PC-9 (cell line): ENCODE results near the gene GABRA4. TPM values are rescaled to one million over a fixed set of nuclear protein-coding genes. Genes with fewer than 3 reads are reported as not detected.

ENCODE experiments used
- BruUV-seq: library from RNA; stranded (reverse); fragments of 400-500 nt; replicated peaks from 2 replicates; lab custom pipeline; 2021; lab: Mats Ljungman, UMichigan
- CTCF ChIA-PET: fragments of 300-600 bp; sonication (Branson Sonifier 250); formaldehyde crosslinking; loops from one replicate; lab custom pipeline; 2022; ENCODE audit warnings: antibody characterized with exemption; lab: Charles Lee
- POLR2A ChIA-PET: fragments of 300-600 bp; sonication (Branson Sonifier 250); formaldehyde crosslinking; loops from one replicate; lab custom pipeline; 2022; ENCODE audit warnings: antibody characterized with exemption; ENCODE audit not compliant: unreplicated experiment; lab: Charles Lee
- DNase-seq, 2 experiments: peaks; one replicate each; pipeline versions ENCODE4 v3.0.0 to v3.0.0-alpha.2; 2015 to 2022; ENCODE audit warnings: mixed read lengths in 1 of 2
- H2AFZ ChIP-seq: fragments of 200-600 bp; sonication (generic); 2 replicates; pipeline ENCODE4 v1.8.1; 2017; ENCODE audit warnings: antibody characterized with exemption
- H3F3A ChIP-seq: fragments of 200-600 bp; sonication (generic); 2 replicates; pipeline ENCODE4 v1.8.1; 2017; ENCODE audit warnings: antibody characterized with exemption, mild to moderate bottlenecking, low read depth; ENCODE audit not compliant: insufficient read depth
- H3K27ac ChIP-seq: fragments of 200-600 bp; sonication (generic); 2 replicates; pipeline ENCODE4 v1.6.1; 2016; ENCODE audit warnings: mixed run types
- H3K27me3 ChIP-seq: fragments of 200-600 bp; sonication (generic); 2 replicates; pipeline ENCODE4 v1.6.1; 2016; ENCODE audit warnings: low read depth, mixed run types; ENCODE audit not compliant: insufficient read depth
- H3K36me3 ChIP-seq: fragments of 200-600 bp; sonication (generic); 2 replicates; pipeline ENCODE4 v1.6.1; 2016; ENCODE audit warnings: low read depth, mixed run types
- H3K4me1 ChIP-seq: fragments of 200-600 bp; sonication (generic); replicated peaks from 2 replicates; pipeline ENCODE4 v1.6.1; 2016; ENCODE audit warnings: mixed run types; ENCODE audit not compliant: insufficient read depth
- H3K4me2 ChIP-seq: fragments of 200-600 bp; sonication (generic); 2 replicates; pipeline ENCODE4 v1.6.1; 2017; ENCODE audit warnings: mixed run types
- H3K4me3 ChIP-seq: fragments of 200-600 bp; sonication (generic); 2 replicates; pipeline ENCODE4 v1.6.1; 2016; ENCODE audit warnings: mixed run types
- H3K79me2 ChIP-seq: fragments of 200-600 bp; sonication (generic); 2 replicates; pipeline ENCODE4 v1.6.1; 2017; ENCODE audit warnings: low read depth, mixed run types
- H3K9me2 ChIP-seq: fragments of 200-600 bp; sonication (generic); 2 replicates; pipeline ENCODE4 v1.8.1; 2017; ENCODE audit warnings: mild to moderate bottlenecking; ENCODE audit not compliant: insufficient read depth
- H3K9me3 ChIP-seq: fragments of 200-600 bp; sonication (generic); 2 replicates; pipeline ENCODE4 v1.8.1; 2016; ENCODE audit warnings: low read depth; ENCODE audit not compliant: insufficient read depth
- H4K20me1 ChIP-seq: fragments of 200-600 bp; sonication (generic); 2 replicates; pipeline ENCODE4 v1.8.1; 2017; ENCODE audit not compliant: insufficient read depth
- EZH2 ChIP-seq: fragments of 200-600 bp; sonication (generic); IDR thresholded peaks from 2 replicates; pipeline ENCODE4 v1.8.0; 2017; ENCODE audit warnings: antibody characterized with exemption, low read depth
- intact Hi-C: fragments of 100-400 bp; cut with micrococcal nuclease; formaldehyde crosslinking; loops from one replicate; pipeline ENCODE4 v1.10.0; 2022; ENCODE audit not compliant: unreplicated experiment
- total RNA-seq: library from RNA; stranded (reverse); gene quantifications from 2 replicates; pipeline ENCODE4 v1.2.3, GENCODE V29; 2021
- TF ChIP-seq, protein P1 (sequence below): fragments of 200-600 bp; sonication (generic); conservative IDR thresholded peaks from 2 replicates; pipeline ENCODE4 v1.6.1; 2017; ENCODE audit warnings: mixed run types, antibody characterized with exemption, mild to moderate bottlenecking, moderate library complexity

GABRA4 gene
- total RNA-seq, 1 experiment from 2014 or later = not detected

DNA sequence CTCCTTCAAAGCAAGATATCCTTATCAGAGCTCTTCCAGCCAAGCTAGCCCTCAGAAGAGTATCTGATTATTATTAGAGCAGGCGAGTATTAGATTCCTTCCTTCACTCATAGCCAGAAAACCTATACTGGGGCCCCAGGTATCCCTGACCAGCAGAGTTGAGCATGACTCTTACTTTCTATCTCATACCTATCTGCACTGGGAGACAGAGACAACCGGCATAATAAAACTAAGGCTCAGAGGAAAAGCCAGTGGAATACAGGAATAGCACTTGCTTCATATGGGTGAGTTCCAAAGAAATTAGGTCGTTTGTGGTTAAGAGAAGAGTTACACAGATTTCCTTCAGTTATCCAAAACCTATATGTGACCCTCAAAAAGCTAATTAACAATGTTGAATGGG lies 42.6 kb downstream of the GABRA4 start:
- Histone ChIP-seq H4K20me1 (no peaks in the 10 kb centered on the region), H3K9me3 (no peaks in the 10 kb centered on the region), H3K4me1 (no peaks in the 10 kb centered on the region), H3K27me3 (no peaks in the 10 kb centered on the region), H3K27ac (no peak overlapping the region), H2AFZ (no peak overlapping the region), H3K9me2 (no peaks in the 10 kb centered on the region; the same call in 1 of the 2 replicates), H3K4me2 (no peak overlapping the region), H3K4me3 (no peak overlapping the region), H3K36me3 (no peaks in the 10 kb centered on the region), H3F3A (no peaks in the 10 kb centered on the region), H3K79me2 (no peaks in the 10 kb centered on the region)
- no TSS peak for BruUV-seq
- intact Hi-C loops = no loop called here
- DNase-seq = no peak
- CTCF ChIA-PET = no interaction called here
- POLR2A ChIA-PET = no interaction called here
- TF ChIP-seq EZH2 = no peak
- TF ChIP-seq, protein P1, sequence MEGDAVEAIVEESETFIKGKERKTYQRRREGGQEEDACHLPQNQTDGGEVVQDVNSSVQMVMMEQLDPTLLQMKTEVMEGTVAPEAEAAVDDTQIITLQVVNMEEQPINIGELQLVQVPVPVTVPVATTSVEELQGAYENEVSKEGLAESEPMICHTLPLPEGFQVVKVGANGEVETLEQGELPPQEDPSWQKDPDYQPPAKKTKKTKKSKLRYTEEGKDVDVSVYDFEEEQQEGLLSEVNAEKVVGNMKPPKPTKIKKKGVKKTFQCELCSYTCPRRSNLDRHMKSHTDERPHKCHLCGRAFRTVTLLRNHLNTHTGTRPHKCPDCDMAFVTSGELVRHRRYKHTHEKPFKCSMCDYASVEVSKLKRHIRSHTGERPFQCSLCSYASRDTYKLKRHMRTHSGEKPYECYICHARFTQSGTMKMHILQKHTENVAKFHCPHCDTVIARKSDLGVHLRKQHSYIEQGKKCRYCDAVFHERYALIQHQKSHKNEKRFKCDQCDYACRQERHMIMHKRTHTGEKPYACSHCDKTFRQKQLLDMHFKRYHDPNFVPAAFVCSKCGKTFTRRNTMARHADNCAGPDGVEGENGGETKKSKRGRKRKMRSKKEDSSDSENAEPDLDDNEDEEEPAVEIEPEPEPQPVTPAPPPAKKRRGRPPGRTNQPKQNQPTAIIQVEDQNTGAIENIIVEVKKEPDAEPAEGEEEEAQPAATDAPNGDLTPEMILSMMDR = no peak

DNA sequence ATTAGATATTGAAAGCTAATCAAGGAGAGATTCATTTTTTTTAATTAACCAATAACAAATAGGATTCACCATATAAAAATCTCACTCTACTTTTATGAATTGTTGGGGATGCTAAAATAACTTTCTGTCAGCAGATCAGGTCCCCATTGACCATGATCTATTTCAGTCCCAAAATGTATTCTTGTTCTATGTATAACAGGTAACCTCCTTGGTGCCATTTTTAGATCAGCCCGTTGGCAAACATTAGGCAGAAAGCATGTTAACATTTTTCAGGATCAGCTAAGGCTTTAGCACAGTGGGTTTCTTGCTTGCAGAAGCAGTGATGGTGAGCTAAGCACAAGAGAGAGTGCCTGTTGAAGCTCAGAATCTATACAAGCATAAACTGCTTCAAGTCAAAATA lies 43.6 kb downstream of the GABRA4 start:
- Histone ChIP-seq H3K27me3 (no peaks in the 10 kb centered on the region), H4K20me1 (no peaks in the 10 kb centered on the region), H3K4me1 (no peaks in the 10 kb centered on the region), H3K9me3 (no peaks in the 10 kb centered on the region), H3K4me3 (no peak overlapping the region), H3K36me3 (no peaks in the 10 kb centered on the region), H3K79me2 (no peaks in the 10 kb centered on the region), H3K27ac (no peak overlapping the region), H3F3A (no peaks in the 10 kb centered on the region), H3K9me2 (no peaks in the 10 kb centered on the region; the same call in 1 of the 2 replicates), H3K4me2 (no peak overlapping the region), H2AFZ (no peak overlapping the region)
- DNase-seq = no peak
- ChIA-PET CTCF (no interaction called here), POLR2A (no interaction called here)
- intact Hi-C loops = no loop called here
- no TSS peak for BruUV-seq
- TF ChIP-seq EZH2 = no peak
- TF ChIP-seq, protein P1 = no peak

DNA sequence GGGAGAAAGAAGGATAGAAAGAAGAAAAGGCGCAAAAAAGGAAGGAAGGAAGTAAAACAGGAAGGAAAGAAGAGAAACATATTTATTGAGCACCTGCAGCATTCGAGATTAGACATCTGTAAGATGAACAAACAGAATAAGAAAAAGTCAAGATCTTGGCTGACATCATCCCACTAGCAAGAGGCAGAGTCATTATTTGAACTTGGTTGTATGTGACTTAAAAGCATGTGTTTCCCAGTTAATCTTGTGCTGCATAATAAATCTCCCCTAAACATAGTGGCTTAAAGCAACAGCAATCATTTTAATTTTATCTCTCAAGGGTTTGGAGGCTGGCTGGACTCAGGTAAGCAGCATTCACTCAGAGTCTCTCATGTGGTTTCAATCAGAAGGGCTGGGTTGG lies 45.8 kb downstream of the GABRA4 start:
- Histone ChIP-seq H3K27ac (no peak overlapping the region), H3K36me3 (no peaks in the 10 kb centered on the region), H3K9me2 (no peaks in the 10 kb centered on the region; the same call in 1 of the 2 replicates), H4K20me1 (no peaks in the 10 kb centered on the region), H3K79me2 (no peaks in the 10 kb centered on the region), H3K4me1 (no peaks in the 10 kb centered on the region), H3K27me3 (no peaks in the 10 kb centered on the region), H3F3A (no peaks in the 10 kb centered on the region), H3K4me3 (no peak overlapping the region), H3K9me3 (no peaks in the 10 kb centered on the region), H3K4me2 (no peak overlapping the region), H2AFZ (0 out of 2 replicates have a peak overlapping the region, but pooled peaks have one; percentile 49)
- CTCF ChIA-PET = no interaction called here
- DNase-seq = no peak
- POLR2A ChIA-PET = no interaction called here
- intact Hi-C loops = no loop called here
- no TSS peak for BruUV-seq
- TF ChIP-seq, protein P1 = no peak
- TF ChIP-seq EZH2 = no peak
